Body of pancreas (tissue), 4 donors: ENCODE results near the gene WDFY1.

Experiments used
- CTCF ChIP-seq, 7 experiments: fragments of 450-650 bp in 4 of 7; fragments of 200-600 bp in 3 of 7; sonication (generic) in 3 of 7; IDR thresholded peaks; one replicate each; pipeline ENCODE4 v1.5.1; 2016 to 2019; ENCODE audit warnings: antibody characterized with exemption in 7 of 7
- POLR2A ChIP-seq, 3 donors: fragments of 450-650 bp; IDR thresholded peaks; one replicate each; pipeline ENCODE4 v1.6.1; 2016; ENCODE audit warnings: antibody characterized with exemption in 3 of 3, mild to moderate bottlenecking in 2 of 3

DNA sequence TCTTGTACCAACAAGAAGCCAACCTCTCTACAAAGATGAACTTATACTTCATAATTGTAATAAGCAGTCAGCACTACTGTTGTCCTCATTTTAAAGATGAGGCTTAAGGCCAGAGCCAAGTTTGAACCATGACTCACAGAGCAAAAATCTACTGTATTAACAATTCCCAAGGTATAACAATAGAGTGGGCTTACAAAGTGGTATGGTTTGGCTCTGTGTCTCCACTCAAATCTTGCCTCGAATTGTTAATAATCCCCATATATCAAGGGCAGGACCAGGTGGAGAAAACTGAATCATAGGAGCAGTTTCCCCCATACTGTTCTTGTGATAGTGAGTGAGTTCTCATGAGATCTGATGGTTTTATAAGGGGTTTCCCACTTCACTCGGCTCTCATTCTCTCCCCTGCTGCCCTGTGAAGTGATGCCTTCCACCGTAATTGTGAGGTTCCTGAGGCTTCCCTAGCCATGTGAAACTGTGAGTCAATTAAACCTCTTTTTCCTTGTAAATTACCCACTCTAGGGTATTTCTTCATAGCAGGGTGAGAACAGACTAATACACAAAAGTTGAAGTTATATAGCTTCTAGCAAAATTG is 31.6 kb upstream of the WDFY1 start:
- TF ChIP-seq CTCF (IDR thresholded peaks at IDR 0.05) (no peak), POLR2A (IDR thresholded peaks at IDR 0.05) (no peak)
